Neural progenitor cell (in vitro differentiated cells): ENCODE data around the gene HEG1. TPM values are rescaled to one million over a fixed set of nuclear protein-coding genes. Genes with fewer than 3 reads are reported as not detected.
"Not testable (repeated sequence)": the region's sequence is repeated elsewhere in the genome, so short reads cannot be mapped to it uniquely, and the experiment has no call there.

Source experiments
- DNase-seq: peaks from one replicate; pipeline ENCODE4 v3.0.0-alpha.2; 2016; ENCODE audit warnings: low spot score
- H2AFZ ChIP-seq: fragments of 200-600 bp; sonication (generic); replicated peaks from 2 replicates; pipeline ENCODE4 v1.6.1; 2016; ENCODE audit warnings: antibody characterized with exemption
- H3F3A ChIP-seq: fragments of 200-600 bp; sonication (generic); 2 replicates; pipeline ENCODE4 v1.6.1; 2016; ENCODE audit warnings: antibody characterized with exemption, low read depth
- H3K27ac ChIP-seq: fragments of 200-600 bp; sonication (generic); 2 replicates; pipeline ENCODE4 v1.5.1; 2016; ENCODE audit warnings: mild to moderate bottlenecking
- H3K27me3 ChIP-seq: fragments of 200-600 bp; sonication (generic); 2 replicates; pipeline ENCODE4 v1.6.1; 2016; ENCODE audit warnings: mild to moderate bottlenecking, moderate library complexity
- H3K36me3 ChIP-seq: fragments of 200-600 bp; sonication (generic); 2 replicates; pipeline ENCODE4 v1.5.1; 2016
- H3K4me1 ChIP-seq: fragments of 200-600 bp; sonication (generic); 2 replicates; pipeline ENCODE4 v1.6.1; 2016; ENCODE audit warnings: mixed run types
- H3K4me2 ChIP-seq: fragments of 200-600 bp; sonication (generic); 2 replicates; pipeline ENCODE4 v1.6.1; 2016
- H3K4me3 ChIP-seq: fragments of 200-600 bp; sonication (generic); 2 replicates; pipeline ENCODE4 v1.5.1; 2016
- H3K79me2 ChIP-seq: fragments of 200-600 bp; sonication (generic); 2 replicates; pipeline ENCODE4 v1.6.1; 2016; ENCODE audit warnings: low read depth
- H3K9ac ChIP-seq: fragments of 200-600 bp; sonication (generic); 2 replicates; pipeline ENCODE4 v1.6.1; 2016
- H3K9me3 ChIP-seq: fragments of 200-600 bp; sonication (generic); 2 replicates; pipeline ENCODE4 v1.5.1; 2016; ENCODE audit warnings: low read depth
- H4K20me1 ChIP-seq: fragments of 200-600 bp; sonication (generic); 2 replicates; pipeline ENCODE4 v1.6.1; 2016; ENCODE audit warnings: low read depth
- H3K27ac Mint-ChIP-seq: 3 replicates; pipeline ENCODE4 v1.8.0; 2021; ENCODE audit warnings: mixed read lengths
- H3K27me3 Mint-ChIP-seq: 2 replicates; pipeline ENCODE4 v1.8.0; 2022; ENCODE audit warnings: low read depth, mild to moderate bottlenecking, inconsistent platforms, moderate library complexity, mixed read lengths; ENCODE audit not compliant: insufficient read depth
- H3K36me3 Mint-ChIP-seq: 3 replicates; pipeline ENCODE4 v1.8.0; 2021; ENCODE audit warnings: mixed read lengths
- H3K4me1 Mint-ChIP-seq: 3 replicates; pipeline ENCODE4 v1.8.0; 2021; ENCODE audit warnings: mixed read lengths
- H3K4me3 Mint-ChIP-seq: 3 replicates; pipeline ENCODE4 v1.8.0; 2021; ENCODE audit warnings: mild to moderate bottlenecking, moderate library complexity, mixed read lengths
- H3K9me3 Mint-ChIP-seq: 3 replicates; pipeline ENCODE4 v1.8.0; 2020; ENCODE audit warnings: mixed read lengths
- CTCF ChIP-seq: fragments of 200-600 bp; sonication (generic); IDR thresholded peaks from 2 replicates; pipeline ENCODE4 v1.5.1; 2017; ENCODE audit warnings: antibody characterized with exemption, mild to moderate bottlenecking
- EZH2 ChIP-seq: fragments of 200-600 bp; sonication (generic); IDR thresholded peaks from 2 replicates; pipeline ENCODE4 v1.6.1; 2017; ENCODE audit warnings: antibody characterized with exemption, mild to moderate bottlenecking, moderate library complexity
- EZH2phosphoT487 ChIP-seq: fragments of 200-600 bp; sonication (generic); IDR thresholded peaks from 2 replicates; pipeline ENCODE4 v1.6.1; 2017; ENCODE audit warnings: antibody characterized with exemption
- total RNA-seq: library from RNA; depleted of rRNA; stranded (reverse); fragments of >200 nt; gene quantifications from 2 replicates; pipeline ENCODE4 v1.2.3, GENCODE V29; 2015; ENCODE audit warnings: low replicate concordance

The HEG1 gene
- total RNA-seq, 1 donor from 2014 or later, result 11.4 TPM

- Mint-ChIP-seq H3K9me3 (peaks cover 11% of the 10 kb centered on the region), H3K27ac (no peak overlapping the region), H3K4me3 (no peak overlapping the region), H3K27me3 (no peaks in the 10 kb centered on the region), H3K36me3 (peaks cover 2% of the 10 kb centered on the region), H3K4me1 (peaks cover 7% of the 10 kb centered on the region)
- H3K4me3 ChIP-seq, result no peak overlapping the region
- no peak for DNase-seq
- TF ChIP-seq EZH2 (no peak), EZH2phosphoT487 (no peak), CTCF (no peak)
- no peaks in the 10 kb centered on the region for H4K20me1 ChIP-seq
- H3K9ac ChIP-seq, result no peak overlapping the region
- H3K36me3 ChIP-seq, result no peaks in the 10 kb centered on the region
- H2AFZ ChIP-seq, result no peak overlapping the region
- no peaks in the 10 kb centered on the region for H3K27me3 ChIP-seq
- H3K4me2 ChIP-seq, result no peak overlapping the region
- peaks cover 7% of the 10 kb centered on the region for H3F3A ChIP-seq
- no peaks in the 10 kb centered on the region for H3K4me1 ChIP-seq
- no peaks in the 10 kb centered on the region for H3K79me2 ChIP-seq
- H3K9me3 ChIP-seq, result no peaks in the 10 kb centered on the region
- no peak overlapping the region for H3K27ac ChIP-seq
These were observed 95.1 kb downstream of the HEG1 start for GRCh38 chr3:124960698-124961097.

GRCh38 chr3:124960105-124960504 is 95.7 kb downstream of the HEG1 start:
- Histone ChIP-seq H3K4me2 (no peak overlapping the region), H3K4me3 (no peak overlapping the region), H3K9me3 (no peaks in the 10 kb centered on the region), H3F3A (peaks cover 7% of the 10 kb centered on the region), H3K27ac (no peak overlapping the region), H3K79me2 (no peaks in the 10 kb centered on the region), H3K4me1 (no peaks in the 10 kb centered on the region), H3K36me3 (no peaks in the 10 kb centered on the region), H3K9ac (no peak overlapping the region), H3K27me3 (no peaks in the 10 kb centered on the region), H4K20me1 (no peaks in the 10 kb centered on the region), H2AFZ (no peak overlapping the region)
- peaks cover 2% of the 10 kb centered on the region for H3K36me3 Mint-ChIP-seq
- peaks cover 16% of the 10 kb centered on the region for H3K9me3 Mint-ChIP-seq
- peaks cover 7% of the 10 kb centered on the region for H3K4me1 Mint-ChIP-seq
- no peaks in the 10 kb centered on the region for H3K27me3 Mint-ChIP-seq
- no peak overlapping the region for H3K27ac Mint-ChIP-seq
- H3K4me3 Mint-ChIP-seq, result no peak overlapping the region
- TF ChIP-seq CTCF, result no peak
- TF ChIP-seq EZH2, result no peak
- no peak for TF ChIP-seq EZH2phosphoT487
- DNase-seq, result no peak

- H3K9me3 Mint-ChIP-seq, result peaks cover 17% of the 10 kb centered on the region
- H3K4me1 Mint-ChIP-seq, H3K79me2 ChIP-seq, H3K4me2 ChIP-seq, DNase-seq, H3K27me3 Mint-ChIP-seq, H3K27ac Mint-ChIP-seq, H3K36me3 ChIP-seq, H3K4me3 Mint-ChIP-seq, H3F3A ChIP-seq, H3K4me3 ChIP-seq, H4K20me1 ChIP-seq, H3K9me3 ChIP-seq, H3K27ac ChIP-seq, H3K9ac ChIP-seq, H3K4me1 ChIP-seq, H2AFZ ChIP-seq, H3K36me3 Mint-ChIP-seq, H3K27me3 ChIP-seq: not testable (repeated sequence)
These were observed 97.8 kb downstream of the HEG1 start for GRCh38 chr3:124957951-124958350.

GRCh38 chr3:124952282-124952855 is 103.4 kb downstream of the HEG1 start:
- H3K9me3 Mint-ChIP-seq, result peaks cover 8% of the 10 kb centered on the region
- Histone ChIP-seq H3K36me3 (no peaks in the 10 kb centered on the region), H3K27me3 (no peaks in the 10 kb centered on the region), H3F3A (no peaks in the 10 kb centered on the region), H3K4me3 (no peak overlapping the region), H3K27ac (no peak overlapping the region), H4K20me1 (no peaks in the 10 kb centered on the region), H3K4me1 (no peaks in the 10 kb centered on the region), H3K4me2 (no peak overlapping the region), H3K79me2 (no peaks in the 10 kb centered on the region), H3K9ac (no peak overlapping the region), H3K9me3 (no peaks in the 10 kb centered on the region), H2AFZ (no peak overlapping the region)
- no peak overlapping the region for H3K4me3 Mint-ChIP-seq
- H3K36me3 Mint-ChIP-seq, result no peaks in the 10 kb centered on the region
- H3K27ac Mint-ChIP-seq, result no peak overlapping the region
- TF ChIP-seq EZH2phosphoT487, result no peak
- TF ChIP-seq EZH2, result no peak
- no peak for TF ChIP-seq CTCF
- no peak for DNase-seq
- H3K27me3 Mint-ChIP-seq, result peaks cover 3% of the 10 kb centered on the region
- peaks cover 3% of the 10 kb centered on the region for H3K4me1 Mint-ChIP-seq
